IPS-18c (cell line): ENCODE results near the gene CNTN6.
"Not testable (repeated sequence)": the region's sequence is repeated elsewhere in the genome, so short reads cannot be mapped to it uniquely, and the experiment has no call there.

ENCODE experiments used
- H3K4me3 ChIP-seq: 2 replicates; pipeline ENCODE4 v1.7.0; 2013; ENCODE audit warnings: low read depth, mild to moderate bottlenecking, low read length, moderate library complexity; ENCODE audit not compliant: insufficient read depth
- H3K9me3 ChIP-seq: one replicate; pipeline ENCODE4 v1.6.1; 2013; ENCODE audit warnings: mild to moderate bottlenecking, low read length, moderate library complexity; ENCODE audit not compliant: control insufficient read depth, insufficient read depth

The CNTN6 gene

DNA sequence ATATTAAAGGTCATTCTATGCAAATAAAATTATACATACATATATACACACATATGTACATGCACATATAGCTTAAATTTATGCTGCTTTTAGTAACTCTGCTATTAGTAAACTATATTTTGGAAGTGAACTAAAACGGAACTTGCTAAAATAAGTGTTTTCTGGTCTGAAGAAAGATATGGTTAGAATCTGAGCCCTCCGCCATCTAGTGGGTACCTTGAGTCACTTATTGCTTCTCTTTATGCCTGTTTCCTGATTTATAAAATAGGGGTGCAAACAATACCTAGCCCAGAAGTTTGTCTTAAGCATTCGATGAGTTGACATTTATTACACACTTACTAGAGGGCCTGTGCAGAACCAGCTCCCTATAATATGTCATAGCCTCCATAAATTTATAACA, 255.7 kb downstream of the CNTN6 start:
- Histone ChIP-seq H3K4me3 (no peak overlapping the region), H3K9me3 (no peaks in the 10 kb centered on the region)

DNA sequence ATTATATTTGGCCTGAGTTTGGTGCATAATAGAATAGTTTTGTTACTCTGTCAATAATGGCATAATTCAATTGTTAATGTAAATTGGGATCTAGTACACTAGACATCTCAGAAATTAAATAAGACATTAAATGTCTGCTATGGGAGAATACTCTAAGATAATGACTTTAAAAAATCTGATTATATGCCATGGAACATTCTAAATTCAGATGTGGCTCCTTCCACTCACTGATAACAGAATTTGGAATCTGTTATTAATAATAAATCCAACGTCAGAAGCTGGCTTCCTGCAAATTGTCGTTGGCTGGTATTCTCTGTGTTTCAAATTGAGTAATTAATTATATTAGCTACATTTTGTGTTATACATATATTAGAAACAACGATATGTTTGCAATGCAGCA, 258.1 kb downstream of the CNTN6 start:
- Histone ChIP-seq H3K4me3 (no peak overlapping the region), H3K9me3 (no peaks in the 10 kb centered on the region)

DNA sequence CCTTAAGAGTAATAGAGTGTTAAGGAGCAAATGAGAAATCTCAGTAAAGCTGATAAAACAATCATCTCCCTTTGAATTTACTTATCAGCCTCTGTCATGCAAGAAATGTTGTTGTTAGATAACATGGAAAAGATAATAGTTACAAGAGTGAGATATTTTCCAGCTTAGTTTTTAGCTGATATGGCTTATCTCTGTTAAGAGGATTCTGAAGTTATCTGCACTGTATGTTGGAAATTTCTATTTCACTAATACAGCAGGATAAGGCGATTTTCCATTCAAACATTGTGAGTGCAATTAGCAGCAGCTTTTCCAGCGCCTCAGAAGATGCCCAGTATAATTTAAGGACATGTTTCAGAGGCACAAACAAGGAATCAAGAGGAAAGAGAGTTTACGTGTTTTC, 262.9 kb downstream of the CNTN6 start:
- Histone ChIP-seq H3K4me3 (no peak overlapping the region), H3K9me3 (peaks cover 2% of the 10 kb centered on the region)

DNA sequence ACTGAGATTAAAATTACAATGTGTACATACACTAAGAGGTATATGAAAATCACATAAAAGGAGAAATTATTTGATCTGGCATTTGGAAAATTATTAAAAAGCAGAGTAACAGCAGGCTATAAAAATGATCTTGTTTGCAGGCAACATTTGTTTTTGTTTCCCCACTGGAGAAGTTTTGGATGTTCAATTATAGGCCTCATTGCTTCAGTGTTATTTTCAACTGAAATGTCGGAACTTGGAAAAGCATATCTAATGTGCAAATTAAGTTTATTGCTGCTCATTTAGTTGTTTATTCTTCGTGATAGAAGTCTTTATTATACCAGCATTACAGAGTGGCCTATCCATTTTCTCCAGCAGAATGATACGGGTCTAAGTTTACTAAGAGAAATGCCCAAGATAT, 263.3 kb downstream of the CNTN6 start:
- Histone ChIP-seq H3K4me3 (no peak overlapping the region), H3K9me3 (peaks cover 2% of the 10 kb centered on the region)

DNA sequence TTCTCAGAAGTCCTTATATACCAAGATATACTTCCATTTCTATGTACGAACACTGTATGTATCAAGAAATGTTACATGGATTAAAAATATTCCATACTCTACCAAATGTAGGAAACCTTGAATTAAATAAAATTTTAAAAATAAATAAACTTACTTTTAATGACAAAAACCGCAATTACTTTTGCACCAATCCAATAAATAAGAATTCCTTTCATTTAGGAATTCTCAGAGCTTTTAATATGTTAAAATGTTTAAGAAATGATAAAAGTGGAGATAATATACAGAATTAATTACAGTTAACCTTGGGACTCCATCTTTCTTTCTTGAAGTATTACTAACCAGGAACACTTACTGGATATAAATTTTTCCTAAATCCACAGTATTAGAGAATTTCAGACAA, 272.7 kb downstream of the CNTN6 start:
- no peaks in the 10 kb centered on the region for H3K9me3 ChIP-seq
- no peak overlapping the region for H3K4me3 ChIP-seq

DNA sequence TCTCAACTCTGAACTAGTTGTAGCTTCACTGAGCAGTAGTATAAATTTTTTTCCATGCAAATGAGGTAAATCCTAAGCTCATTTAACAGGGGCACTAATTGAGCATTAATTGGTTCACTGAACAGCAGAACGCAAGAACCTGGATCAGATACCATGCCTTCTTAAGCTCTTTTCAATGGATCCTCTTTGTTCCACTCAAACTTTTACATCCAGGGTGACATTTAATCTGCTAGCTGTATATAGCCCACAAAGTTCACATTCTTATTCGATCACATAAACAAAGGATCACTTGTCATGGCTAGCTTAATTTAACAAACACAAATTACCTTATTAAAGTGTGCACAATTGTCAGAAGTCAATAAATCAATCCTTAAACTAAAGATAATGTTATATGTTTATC, 281.6 kb downstream of the CNTN6 start:
- no peak overlapping the region for H3K4me3 ChIP-seq
- no peaks in the 10 kb centered on the region for H3K9me3 ChIP-seq

DNA sequence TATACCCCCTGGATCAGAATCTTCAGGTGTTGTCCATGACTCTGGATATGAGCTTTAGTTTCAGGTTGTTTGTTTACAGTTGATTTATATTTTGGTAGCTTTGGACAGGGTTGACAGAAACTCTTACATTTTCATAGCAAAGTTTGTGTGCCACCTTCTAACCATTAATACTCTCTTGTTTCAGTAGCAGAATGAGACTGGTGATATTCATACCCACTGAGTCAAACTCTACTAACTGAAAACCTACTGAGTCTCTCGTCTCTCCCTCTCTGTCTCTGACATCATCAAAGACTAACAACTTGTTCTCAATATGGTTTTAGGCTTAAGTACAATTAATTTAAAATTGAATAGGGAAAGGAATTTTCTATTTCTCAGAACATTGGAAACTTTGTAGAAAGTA, 282.3 kb downstream of the CNTN6 start:
- H3K9me3 ChIP-seq: no peaks in the 10 kb centered on the region

DNA sequence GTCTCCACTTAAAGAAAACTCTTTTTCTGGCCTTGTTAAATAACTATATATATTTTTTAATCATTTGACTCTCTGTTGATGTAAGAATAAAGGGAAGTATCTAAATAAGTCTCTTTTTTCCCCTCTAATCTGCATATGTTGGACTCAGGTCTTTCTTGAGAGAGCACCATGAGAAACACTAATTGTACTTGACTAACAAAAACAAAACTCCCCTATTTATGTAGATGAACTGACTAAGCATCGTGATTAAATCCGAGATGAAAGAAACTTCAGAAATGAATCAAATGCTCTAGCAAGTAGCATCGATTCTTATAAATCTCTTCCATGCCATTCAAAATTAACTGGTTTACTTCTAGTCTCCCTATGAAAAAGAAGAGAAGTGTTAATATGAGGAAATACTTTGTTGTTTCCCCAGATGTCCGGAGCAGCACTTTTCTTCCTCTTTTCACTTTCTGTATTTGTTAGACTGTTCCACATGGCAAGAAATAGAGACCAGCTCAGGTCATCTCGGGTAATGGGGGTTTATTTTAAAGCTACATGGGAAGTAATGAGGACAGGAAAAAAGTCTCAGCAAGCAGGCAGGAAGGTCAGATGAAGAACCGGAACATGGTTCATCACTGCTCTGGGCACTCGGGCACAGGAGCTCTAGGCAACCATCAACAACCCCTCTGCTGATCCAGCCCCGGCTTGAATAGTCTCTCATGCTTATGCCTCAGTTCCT, 288.3 kb downstream of the CNTN6 start:
- Histone ChIP-seq H3K9me3 (no peaks in the 10 kb centered on the region), H3K4me3 (no peak overlapping the region)

More for the DNA sequence above, 282.3 kb downstream of the CNTN6 start:
- no peak overlapping the region for H3K4me3 ChIP-seq

DNA sequence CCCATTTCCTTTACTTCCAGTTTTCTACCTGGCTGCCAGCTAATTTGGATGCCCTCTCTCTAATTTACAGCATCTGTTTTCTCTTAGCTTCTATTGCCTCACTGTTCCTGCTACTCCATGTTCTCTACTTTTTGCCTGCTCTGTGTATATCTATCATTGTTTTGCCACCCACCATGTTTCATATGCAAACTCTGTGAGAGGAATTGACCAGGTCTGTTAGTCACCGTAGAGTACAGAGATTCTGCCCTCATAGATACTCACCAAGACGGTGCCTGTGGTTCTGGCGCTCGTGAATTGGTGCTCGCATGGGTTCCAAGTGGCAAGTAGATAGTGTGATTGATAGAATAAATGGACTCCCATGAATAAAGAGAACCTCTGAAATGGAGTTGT, 288.8 kb downstream of the CNTN6 start:
- no peak overlapping the region for H3K4me3 ChIP-seq

DNA sequence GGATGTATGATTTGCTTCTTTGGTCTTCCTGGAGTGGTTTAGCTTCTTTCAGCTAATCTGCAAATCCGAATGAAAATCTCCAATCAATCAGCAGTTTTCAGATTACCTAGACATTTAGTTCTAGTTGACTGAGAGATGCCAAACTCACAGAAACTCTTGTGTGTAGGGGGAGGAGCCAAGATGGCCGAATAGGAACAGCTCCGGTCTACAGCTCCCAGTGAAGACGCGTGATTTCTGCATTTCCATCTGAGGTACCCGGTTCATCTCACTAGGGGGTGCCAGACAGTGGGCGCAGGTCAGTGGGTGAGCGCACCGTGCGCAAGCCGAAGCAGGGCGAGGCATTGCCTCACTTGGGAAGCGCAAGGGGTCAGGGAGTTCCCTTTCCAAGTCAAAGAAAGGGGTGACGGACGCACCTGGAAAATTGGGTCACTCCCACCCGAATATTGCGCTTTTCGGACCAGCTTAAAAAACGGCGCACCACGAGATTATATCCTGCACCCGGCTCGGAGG, 294.6 kb downstream of the CNTN6 start:
- H3K4me3 ChIP-seq, H3K9me3 ChIP-seq: not testable (repeated sequence)

More for the DNA sequence above, 288.8 kb downstream of the CNTN6 start:
- H3K9me3 ChIP-seq: no peaks in the 10 kb centered on the region

DNA sequence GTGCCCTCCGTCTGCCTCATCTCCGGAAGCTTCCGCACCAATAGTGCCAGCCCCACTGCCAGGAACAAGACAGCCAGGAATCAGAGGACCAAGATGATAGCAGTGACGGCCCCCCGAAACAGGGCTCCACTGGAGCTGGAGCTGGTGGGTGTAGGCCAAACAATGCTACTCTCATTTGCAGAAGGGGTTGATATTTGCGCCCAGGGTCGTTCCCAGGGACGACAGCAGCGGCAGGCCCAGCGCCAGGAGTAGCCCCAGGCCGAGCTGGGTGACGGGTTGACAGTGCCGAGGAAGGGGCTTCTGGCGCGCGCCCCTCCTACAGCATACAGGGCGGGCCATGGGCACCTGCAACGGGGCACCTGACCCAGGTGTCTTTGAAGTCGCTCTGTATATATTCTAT, 301.4 kb downstream of the CNTN6 start:
- H3K4me3 ChIP-seq: no peak overlapping the region
- no peaks in the 10 kb centered on the region for H3K9me3 ChIP-seq

DNA sequence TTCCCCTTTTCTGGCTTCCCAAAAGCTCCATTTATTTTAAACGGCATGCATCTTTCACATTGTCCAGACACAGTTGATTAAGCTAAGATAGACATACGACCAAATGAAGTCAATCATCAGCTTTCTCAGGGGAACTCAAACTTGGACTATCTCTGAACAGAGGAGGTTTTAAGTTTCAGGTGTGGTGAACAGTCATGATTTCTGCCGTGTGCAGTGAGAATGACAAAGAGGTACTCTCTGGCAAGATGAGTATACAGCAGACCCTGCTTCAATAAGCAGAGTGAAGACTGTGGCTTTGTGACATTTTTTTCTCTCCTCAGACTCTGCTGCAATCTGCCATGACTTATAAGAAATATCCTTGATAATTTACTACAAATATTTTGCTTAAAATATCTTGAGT, 307.7 kb downstream of the CNTN6 start:
- no peak overlapping the region for H3K4me3 ChIP-seq
- H3K9me3 ChIP-seq: no peaks in the 10 kb centered on the region

DNA sequence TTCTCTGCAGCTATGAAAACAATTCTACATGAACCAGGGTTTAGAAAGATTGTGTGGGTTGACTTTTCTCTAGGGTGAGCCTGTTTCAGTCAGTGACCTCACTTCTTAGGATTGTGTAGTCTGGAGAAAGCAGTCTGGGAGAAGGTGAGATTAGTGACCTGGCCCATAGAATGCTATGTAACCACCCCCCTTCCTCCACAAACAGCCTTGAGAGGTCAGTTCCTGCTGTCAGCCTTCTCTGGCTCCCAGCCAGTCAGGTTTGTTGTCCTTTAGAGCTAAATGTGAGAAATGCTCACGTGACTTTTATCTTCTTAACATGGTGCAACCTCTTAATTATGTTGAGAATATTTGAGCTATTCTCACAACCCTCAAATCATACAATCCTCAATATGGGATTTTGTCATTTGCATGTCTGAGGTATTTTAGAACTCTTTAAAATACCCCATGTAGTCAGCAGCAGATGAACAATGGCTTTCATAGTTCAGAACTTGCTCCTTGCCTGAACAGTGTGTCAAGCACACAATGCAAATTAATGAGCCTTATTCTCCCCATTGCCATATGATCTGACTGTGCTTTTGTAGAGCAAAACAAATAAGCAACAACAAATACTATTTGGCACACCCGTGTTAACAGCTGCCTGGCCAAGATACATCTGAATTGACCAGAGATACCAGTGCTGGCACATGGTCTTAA, 311.6 kb downstream of the CNTN6 start:
- Histone ChIP-seq H3K4me3 (no peak overlapping the region), H3K9me3 (no peaks in the 10 kb centered on the region)

DNA sequence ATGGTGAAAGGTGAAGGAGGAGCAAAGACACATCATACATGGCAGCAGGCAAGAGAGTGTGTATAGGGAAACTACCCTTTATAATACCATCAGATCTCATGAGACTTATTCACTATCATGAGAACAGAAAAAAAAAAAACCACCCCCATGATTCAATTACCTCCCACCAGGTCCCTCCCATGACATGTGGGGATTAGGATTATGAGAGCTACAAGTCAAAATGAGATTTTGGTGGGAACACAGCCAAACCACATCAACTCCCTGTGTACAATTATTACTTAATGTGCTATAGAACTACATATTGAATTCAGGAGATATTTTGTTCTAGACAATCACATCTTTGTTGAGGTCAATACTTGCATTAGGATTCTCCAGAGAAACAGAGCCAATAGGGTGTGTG, 313.4 kb downstream of the CNTN6 start:
- no peak overlapping the region for H3K4me3 ChIP-seq
- no peaks in the 10 kb centered on the region for H3K9me3 ChIP-seq

DNA sequence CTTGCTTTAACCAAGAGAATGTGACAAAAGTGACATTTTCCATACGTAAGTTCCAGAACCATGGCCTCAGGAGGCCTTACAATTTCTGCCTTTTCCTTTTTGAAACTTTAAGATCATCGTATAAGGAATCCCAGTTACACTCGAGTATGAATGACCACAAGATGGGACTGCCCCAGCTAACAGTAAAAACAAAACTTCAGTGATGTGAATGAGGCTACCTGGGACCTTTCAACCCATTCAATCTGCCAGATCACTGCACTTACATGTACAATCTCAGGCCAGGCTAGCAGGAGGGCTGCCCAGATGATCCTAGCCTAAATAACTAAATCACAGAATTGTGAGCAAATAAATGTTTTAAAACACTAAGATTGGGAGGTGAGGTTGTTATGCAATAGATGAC, 328.8 kb downstream of the CNTN6 start:
- H3K9me3 ChIP-seq: no peaks in the 10 kb centered on the region
- no peak overlapping the region for H3K4me3 ChIP-seq

DNA sequence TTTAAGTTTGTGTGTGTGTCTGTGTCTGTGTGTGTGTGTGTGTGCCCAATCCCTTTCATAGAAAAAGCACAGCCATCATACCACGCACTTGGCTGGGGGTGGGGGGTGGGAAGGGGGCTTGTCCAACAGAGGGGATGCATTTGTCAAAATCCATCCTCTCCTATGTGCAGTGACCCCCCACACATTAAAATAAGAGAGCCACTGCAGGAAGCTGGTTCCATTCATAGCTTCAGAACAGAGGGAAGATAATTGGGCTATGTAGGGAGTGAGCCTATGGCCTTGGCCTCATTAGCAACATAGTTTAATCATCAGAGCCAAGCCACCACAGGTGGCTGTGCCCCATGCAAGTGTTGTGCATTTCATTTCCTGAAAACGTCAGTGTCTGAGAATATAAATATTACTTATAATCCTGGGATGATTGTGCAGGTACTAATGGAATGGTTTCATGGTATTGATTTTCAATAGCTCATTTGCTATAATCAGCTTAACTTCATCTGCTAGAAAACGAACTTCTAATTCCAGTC, 330.8 kb downstream of the CNTN6 start:
- no peak overlapping the region for H3K4me3 ChIP-seq
- H3K9me3 ChIP-seq: peaks cover under 1% of the 10 kb centered on the region

DNA sequence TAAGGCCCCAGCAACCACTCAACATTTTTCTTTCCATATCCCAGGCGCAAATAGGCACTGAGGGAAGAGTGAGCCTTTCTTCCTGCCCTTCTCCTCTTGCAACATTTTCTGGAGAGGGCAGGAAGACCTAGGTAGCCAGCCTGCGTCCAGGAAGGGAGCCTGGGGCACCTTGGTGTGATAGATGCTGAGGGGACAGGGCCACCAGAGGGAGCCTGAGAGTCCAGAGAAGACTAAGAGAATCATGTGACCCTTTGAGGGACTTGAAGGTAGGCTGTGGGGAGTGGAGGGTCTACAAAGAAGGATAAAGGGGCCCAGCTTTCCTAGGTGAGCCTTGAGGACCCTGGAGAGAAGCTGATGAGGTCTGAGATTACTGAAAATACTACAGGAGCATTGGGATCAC, 346.6 kb downstream of the CNTN6 start:
- no peak overlapping the region for H3K4me3 ChIP-seq
- H3K9me3 ChIP-seq: no peaks in the 10 kb centered on the region

DNA sequence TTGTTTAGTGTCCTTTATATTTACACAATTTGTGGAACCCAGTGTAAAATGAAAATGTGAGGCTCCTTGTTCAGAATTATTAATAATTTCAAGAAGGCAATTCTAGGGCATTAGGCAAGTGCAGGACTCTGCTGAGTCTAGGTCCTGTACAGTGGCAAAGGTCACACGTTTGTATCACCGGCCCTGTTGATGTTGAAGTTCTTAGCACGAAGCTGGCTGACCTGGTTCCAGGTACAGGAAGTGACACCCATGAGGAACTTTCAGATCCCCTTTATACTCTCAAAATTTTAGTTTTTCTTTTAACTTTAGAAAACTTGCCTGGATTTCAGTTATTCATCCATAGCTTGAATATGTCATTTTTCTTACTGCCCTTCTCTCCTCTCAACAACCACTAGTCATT, 349.4 kb downstream of the CNTN6 start:
- no peaks in the 10 kb centered on the region for H3K9me3 ChIP-seq

More for the DNA sequence above, 349.4 kb downstream of the CNTN6 start:
- H3K4me3 ChIP-seq: no peak overlapping the region
